WTC11 (cell line): ENCODE measurements around the gene PLA2G4E. TPM values are rescaled to one million over a fixed set of nuclear protein-coding genes. Genes with fewer than 3 reads are reported as not detected.

Source experiments
- ATAC-seq: fragments of 200-7000 bp; cut with Tn5 transposase; 2 replicates; pipeline ENCODE4 v1.10.0; 2021; ENCODE audit warnings: mild to moderate bottlenecking, moderate library complexity
- CTCF ChIA-PET: fragments of 300-600 bp; sonication (Branson Sonifier 250); formaldehyde crosslinking; loops from one replicate; lab custom pipeline; 2021; ENCODE audit warnings: antibody characterized with exemption; lab: Charles Lee
- POLR2A ChIA-PET: fragments of 350-600 bp; sonication (Branson Sonifier 250); formaldehyde crosslinking; loops from one replicate; lab custom pipeline; 2021; ENCODE audit warnings: antibody characterized with exemption; lab: Charles Lee
- DNase-seq: peaks from one replicate; pipeline ENCODE4 v3.0.0; 2021; ENCODE audit warnings: low spot score
- H3K27ac Mint-ChIP-seq: 2 replicates; pipeline ENCODE4 v1.8.0; 2021; ENCODE audit warnings: mixed read lengths
- H3K27me3 Mint-ChIP-seq: 2 replicates; pipeline ENCODE4 v1.8.0; 2021; ENCODE audit warnings: low read depth, mild to moderate bottlenecking, moderate library complexity, mixed read lengths
- H3K36me3 Mint-ChIP-seq: 2 replicates; pipeline ENCODE4 v1.8.0; 2021; ENCODE audit warnings: mixed read lengths
- H3K4me1 Mint-ChIP-seq: 2 replicates; pipeline ENCODE4 v1.8.0; 2022; ENCODE audit warnings: mixed read lengths
- H3K4me3 Mint-ChIP-seq: 2 replicates; pipeline ENCODE4 v1.8.0; 2021; ENCODE audit warnings: mild to moderate bottlenecking, moderate library complexity, mixed read lengths
- H3K9me3 Mint-ChIP-seq: 2 replicates; pipeline ENCODE4 v1.8.0; 2021; ENCODE audit warnings: mixed read lengths
- AR ChIP-seq: fragments of 250-450 bp; sonication (Bioruptor Pico); IDR thresholded peaks from 2 replicates; pipeline ENCODE4 v1.9.0; 2021; ENCODE audit warnings: mild to moderate bottlenecking
- CBFB ChIP-seq: sonication (generic); formaldehyde crosslinking; IDR thresholded peaks from 2 replicates; pipeline ENCODE4 v1.8.1; 2022; ENCODE audit warnings: mild to moderate bottlenecking, low read depth, missing genetic modification reagents
- CTCF ChIP-seq: fragments of 200-600 bp; IDR thresholded peaks from 2 replicates; pipeline ENCODE4 v1.8.0; 2022; ENCODE audit warnings: antibody characterized with exemption
- IRF2 ChIP-seq: sonication (generic); formaldehyde crosslinking; IDR thresholded peaks from 2 replicates; pipeline ENCODE4 v1.8.0; 2022; ENCODE audit warnings: low read depth, missing genetic modification reagents, borderline replicate concordance
- MLX ChIP-seq: sonication (generic); formaldehyde crosslinking; IDR thresholded peaks from 2 replicates; pipeline ENCODE4 v1.8.1; 2023; ENCODE audit warnings: mild to moderate bottlenecking, missing genetic modification reagents, moderate library complexity
- OVOL2 ChIP-seq: fragments of 250-450 bp; sonication (Bioruptor Pico); IDR thresholded peaks from 2 replicates; pipeline ENCODE4 v1.9.0; 2021; ENCODE audit warnings: mild to moderate bottlenecking, borderline replicate concordance
- PRDM15 ChIP-seq: sonication (generic); formaldehyde crosslinking; IDR thresholded peaks from 2 replicates; pipeline ENCODE4 v1.8.0; 2022; ENCODE audit warnings: missing genetic modification reagents
- PREB ChIP-seq: sonication (generic); formaldehyde crosslinking; IDR thresholded peaks from 2 replicates; pipeline ENCODE4 v1.8.1; 2022; ENCODE audit warnings: mild to moderate bottlenecking, missing genetic modification reagents, moderate library complexity, borderline replicate concordance
- RORB ChIP-seq: fragments of 250-450 bp; sonication (Bioruptor Pico); IDR thresholded peaks from 2 replicates; pipeline ENCODE4 v1.9.0; 2021; ENCODE audit warnings: mild to moderate bottlenecking
- TCF7 ChIP-seq: sonication (generic); formaldehyde crosslinking; IDR thresholded peaks from 2 replicates; pipeline ENCODE4 v1.8.0; 2022; ENCODE audit warnings: mild to moderate bottlenecking, low read depth, missing genetic modification reagents, moderate library complexity
- ZMAT4 ChIP-seq: fragments of 250-450 bp; sonication (Bioruptor Pico); IDR thresholded peaks from 2 replicates; pipeline ENCODE4 v1.9.0; 2021; ENCODE audit warnings: mild to moderate bottlenecking
- ZNF317 ChIP-seq: sonication (generic); formaldehyde crosslinking; IDR thresholded peaks from 2 replicates; pipeline ENCODE4 v1.8.1; 2023; ENCODE audit warnings: low read depth, mild to moderate bottlenecking, moderate library complexity, missing genetic modification reagents, borderline replicate concordance
- ZNF396 ChIP-seq: fragments of 250-450 bp; sonication (Bioruptor Pico); IDR thresholded peaks from 2 replicates; pipeline ENCODE4 v1.8.0; 2021; ENCODE audit warnings: mild to moderate bottlenecking, moderate library complexity, borderline replicate concordance
- ZNF425 ChIP-seq: fragments of 250-450 bp; sonication (Bioruptor Pico); conservative IDR thresholded peaks from 2 replicates; pipeline ENCODE4 v1.9.0; 2021; ENCODE audit warnings: mild to moderate bottlenecking
- ZNF512 ChIP-seq: sonication (generic); formaldehyde crosslinking; IDR thresholded peaks from 2 replicates; pipeline ENCODE4 v1.8.1; 2022; ENCODE audit warnings: missing genetic modification reagents, borderline replicate concordance
- total RNA-seq: library from RNA; stranded (reverse); gene quantifications from 3 replicates; pipeline ENCODE4 v1.2.3, GENCODE V29; 2021

PLA2G4E gene
- total RNA-seq, 1 experiment from 2014 or later: not detected

GRCh38 chr15:41997845-41998244 is 23.0 kb downstream of the PLA2G4E start:
- no peak overlapping the region; the same call in 1 of the 2 replicates for H3K27ac Mint-ChIP-seq
- H3K36me3 Mint-ChIP-seq: no peaks in the 10 kb centered on the region
- POLR2A ChIA-PET: interaction anchor here (1.1 kb wide), 1 partner anchor 8 kb away, joined by 3 read pairs; no protein-coding TSS in a partner anchor
- ATAC-seq (no peak), DNase-seq (no peak)
- TF ChIP-seq PRDM15 (CRISPR knock-in tag) (peak; percentile 63; the same call in 1 of the 2 replicates), MLX (CRISPR knock-in tag) (no peak), OVOL2 (CRISPR knock-in tag) (no peak)
- TF ChIP-seq, all 79 proteins: peak for 1
- Mint-ChIP-seq H3K27me3 (no peaks in the 10 kb centered on the region; the same call in 1 of the 2 replicates), H3K9me3 (no peaks in the 10 kb centered on the region), H3K4me3 (no peak overlapping the region), H3K4me1 (no peaks in the 10 kb centered on the region)
- CTCF ChIA-PET: interaction anchor here (0.7 to 2.5 kb wide), 3 partner anchors 8 to 87 kb away, joined by 3 to 9 read pairs (median 5); no protein-coding TSS in a partner anchor

GRCh38 chr15:41996921-41997592 is 23.8 kb downstream of the PLA2G4E start:
- no peaks in the 10 kb centered on the region for H3K9me3 Mint-ChIP-seq
- CTCF ChIA-PET: interaction anchor here (0.7 to 2.5 kb wide), 4 partner anchors 7 to 141 kb away, joined by 3 to 9 read pairs (median 5); no protein-coding TSS in a partner anchor
- H3K36me3 Mint-ChIP-seq: no peaks in the 10 kb centered on the region
- H3K27ac Mint-ChIP-seq: no peak overlapping the region
- ATAC-seq (no peak), DNase-seq (no peak)
- POLR2A ChIA-PET: interaction anchor here (1.1 kb wide), 1 partner anchor 7 kb away, joined by 3 read pairs; no protein-coding TSS in a partner anchor
- H3K4me1 Mint-ChIP-seq: no peaks in the 10 kb centered on the region
- H3K4me3 Mint-ChIP-seq: no peak overlapping the region
- H3K27me3 Mint-ChIP-seq: no peaks in the 10 kb centered on the region; the same call in 1 of the 2 replicates
- TF ChIP-seq PREB (CRISPR knock-in tag): no peak
- no peak for TF ChIP-seq CBFB (CRISPR knock-in tag)
- TF ChIP-seq TCF7 (CRISPR knock-in tag): no peak
- TF ChIP-seq ZNF396 (CRISPR knock-in tag): no peak
- no peak for TF ChIP-seq ZNF425 (CRISPR knock-in tag)
- TF ChIP-seq ZNF317: no peak
- TF ChIP-seq RORB (CRISPR knock-in tag): no peak
- TF ChIP-seq IRF2 (CRISPR knock-in tag): no peak
- TF ChIP-seq ZNF512 (CRISPR knock-in tag): no peak
- TF ChIP-seq ZMAT4 (CRISPR knock-in tag): no peak
- no peak for TF ChIP-seq AR (CRISPR knock-in tag)
- no peak for TF ChIP-seq CTCF
